ENCODE results near the gene WSCD1. TPM values are rescaled to one million over a fixed set of nuclear protein-coding genes. Genes with fewer than 3 reads are reported as not detected.

Gene WSCD1
- total and polyA plus RNA-seq, 2 donors (not counting 3 experiments of a cell fraction or from before 2014, with no cell fraction given): 21.5 to 49.4 TPM

GRCh38 chr17:6135236-6135635, 65.1 kb downstream of the WSCD1 start:
- BruUV-seq (replicated peaks): no TSS peak
- no peak overlapping the region for H3K27ac ChIP-seq (ENCODE audit: insufficient read depth, low read depth, low read length)
- intact Hi-C loops (cut with micrococcal nuclease): no loop called here

More at GRCh38 chr17:6135236-6135635, 65.1 kb downstream of the WSCD1 start:
- no peak for FAIRE-seq
- dilution Hi-C loops (cut with MboI; ENCODE audit: extremely low pct_ligation_motif_present, low sequenced_read_pairs): no loop called here
- Histone ChIP-seq H3K36me3 (ENCODE audit: control insufficient read depth in 2 of 2, extremely low read depth in 1 of 2, insufficient read depth in 2 of 2, low read length in 2 of 2) (no peaks in the 10 kb centered on the region), H3K27me3 (ENCODE audit: control insufficient read depth in 2 of 2, insufficient read depth in 2 of 2, low read length in 2 of 2) (peaks cover 0 to 1% of the 10 kb centered on the region in 2 experiments), H3K4me2 (ENCODE audit: insufficient read depth, low read length) (no peak overlapping the region), H3K9me3 (replicated peaks; ENCODE audit: control insufficient read depth, insufficient read depth, low read length) (no peaks in the 10 kb centered on the region), H3K4me1 (ENCODE audit: control insufficient read depth, extremely low read depth, insufficient read depth, low read length) (no peaks in the 10 kb centered on the region), H3K79me2 (ENCODE audit: control insufficient read depth, insufficient read depth, low read length) (no peaks in the 10 kb centered on the region), H4K20me1 (replicated peaks; ENCODE audit: control insufficient read depth, extremely low read depth, insufficient read depth, low read length) (no peaks in the 10 kb centered on the region), H3K4me3 (replicated peaks in 1 of 3; ENCODE audit: insufficient read depth in 1 of 3, low read depth in 1 of 3, low read length in 3 of 3) (no peak overlapping the region), H3K9ac (replicated peaks; ENCODE audit: extremely low read depth, insufficient read depth, low read length) (no peak overlapping the region), H2AFZ (ENCODE audit: low read depth, low read length) (no peak overlapping the region), H3K9me1 (replicated peaks; ENCODE audit: control insufficient read depth, extremely low read depth, insufficient read depth, low read length) (no peaks in the 10 kb centered on the region)
- CTCF ChIA-PET: interaction anchor here (1.7 kb wide), 1 partner anchor 20 kb away, joined by 3 read pairs; no protein-coding TSS in a partner anchor
- no peak for TF ChIP-seq MAX (IDR thresholded peaks at IDR 0.05; ENCODE audit: insufficient read depth, insufficient read length)
- TF ChIP-seq POLR2AphosphoS5 (IDR thresholded peaks at IDR 0.05; ENCODE audit: insufficient read depth, low read depth, low read length): no peak
- TF ChIP-seq FOS (IDR thresholded peaks at IDR 0.05; ENCODE audit: borderline replicate concordance, insufficient read depth, low read length): no peak
- no peak for TF ChIP-seq GATA2 (IDR thresholded peaks at IDR 0.05; ENCODE audit: insufficient read depth, insufficient read length, low read depth, low read length)
- TF ChIP-seq JUN (IDR thresholded peaks at IDR 0.05; ENCODE audit: borderline replicate concordance, insufficient read depth, insufficient read length, low read depth): no peak
- TF ChIP-seq EZH2 (IDR thresholded peaks at IDR 0.05; ENCODE audit: borderline replicate concordance, low read depth, low read length, severe bottlenecking): no peak
- no peak for TF ChIP-seq POLR2A (IDR thresholded peaks at IDR 0.05; ENCODE audit: low read depth, low read length)
- TF ChIP-seq MYC (IDR thresholded peaks at IDR 0.05; ENCODE audit: low read depth, low read length): no peak
- TF ChIP-seq, protein P1, sequence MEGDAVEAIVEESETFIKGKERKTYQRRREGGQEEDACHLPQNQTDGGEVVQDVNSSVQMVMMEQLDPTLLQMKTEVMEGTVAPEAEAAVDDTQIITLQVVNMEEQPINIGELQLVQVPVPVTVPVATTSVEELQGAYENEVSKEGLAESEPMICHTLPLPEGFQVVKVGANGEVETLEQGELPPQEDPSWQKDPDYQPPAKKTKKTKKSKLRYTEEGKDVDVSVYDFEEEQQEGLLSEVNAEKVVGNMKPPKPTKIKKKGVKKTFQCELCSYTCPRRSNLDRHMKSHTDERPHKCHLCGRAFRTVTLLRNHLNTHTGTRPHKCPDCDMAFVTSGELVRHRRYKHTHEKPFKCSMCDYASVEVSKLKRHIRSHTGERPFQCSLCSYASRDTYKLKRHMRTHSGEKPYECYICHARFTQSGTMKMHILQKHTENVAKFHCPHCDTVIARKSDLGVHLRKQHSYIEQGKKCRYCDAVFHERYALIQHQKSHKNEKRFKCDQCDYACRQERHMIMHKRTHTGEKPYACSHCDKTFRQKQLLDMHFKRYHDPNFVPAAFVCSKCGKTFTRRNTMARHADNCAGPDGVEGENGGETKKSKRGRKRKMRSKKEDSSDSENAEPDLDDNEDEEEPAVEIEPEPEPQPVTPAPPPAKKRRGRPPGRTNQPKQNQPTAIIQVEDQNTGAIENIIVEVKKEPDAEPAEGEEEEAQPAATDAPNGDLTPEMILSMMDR (IDR thresholded peaks at IDR 0.05; ENCODE audit: extremely low read depth in 1 of 2, insufficient read depth in 1 of 2, low read depth in 1 of 2, low read length in 2 of 2): no peak
- DNase-seq (ENCODE audit: low read depth, low spot score): no peak
- POLR2A ChIA-PET: no interaction called here

Measured in endothelial cell of umbilical vein (primary cell).